ENCODE measurements around the gene CRYBG2.
A peak's percentile ranks its signal among the peaks of the same experiment; 100 is the strongest.
"Not testable (repeated sequence)": the region's sequence is repeated elsewhere in the genome, so short reads cannot be mapped to it uniquely, and the experiment has no call there.

The CRYBG2 gene, protein sequence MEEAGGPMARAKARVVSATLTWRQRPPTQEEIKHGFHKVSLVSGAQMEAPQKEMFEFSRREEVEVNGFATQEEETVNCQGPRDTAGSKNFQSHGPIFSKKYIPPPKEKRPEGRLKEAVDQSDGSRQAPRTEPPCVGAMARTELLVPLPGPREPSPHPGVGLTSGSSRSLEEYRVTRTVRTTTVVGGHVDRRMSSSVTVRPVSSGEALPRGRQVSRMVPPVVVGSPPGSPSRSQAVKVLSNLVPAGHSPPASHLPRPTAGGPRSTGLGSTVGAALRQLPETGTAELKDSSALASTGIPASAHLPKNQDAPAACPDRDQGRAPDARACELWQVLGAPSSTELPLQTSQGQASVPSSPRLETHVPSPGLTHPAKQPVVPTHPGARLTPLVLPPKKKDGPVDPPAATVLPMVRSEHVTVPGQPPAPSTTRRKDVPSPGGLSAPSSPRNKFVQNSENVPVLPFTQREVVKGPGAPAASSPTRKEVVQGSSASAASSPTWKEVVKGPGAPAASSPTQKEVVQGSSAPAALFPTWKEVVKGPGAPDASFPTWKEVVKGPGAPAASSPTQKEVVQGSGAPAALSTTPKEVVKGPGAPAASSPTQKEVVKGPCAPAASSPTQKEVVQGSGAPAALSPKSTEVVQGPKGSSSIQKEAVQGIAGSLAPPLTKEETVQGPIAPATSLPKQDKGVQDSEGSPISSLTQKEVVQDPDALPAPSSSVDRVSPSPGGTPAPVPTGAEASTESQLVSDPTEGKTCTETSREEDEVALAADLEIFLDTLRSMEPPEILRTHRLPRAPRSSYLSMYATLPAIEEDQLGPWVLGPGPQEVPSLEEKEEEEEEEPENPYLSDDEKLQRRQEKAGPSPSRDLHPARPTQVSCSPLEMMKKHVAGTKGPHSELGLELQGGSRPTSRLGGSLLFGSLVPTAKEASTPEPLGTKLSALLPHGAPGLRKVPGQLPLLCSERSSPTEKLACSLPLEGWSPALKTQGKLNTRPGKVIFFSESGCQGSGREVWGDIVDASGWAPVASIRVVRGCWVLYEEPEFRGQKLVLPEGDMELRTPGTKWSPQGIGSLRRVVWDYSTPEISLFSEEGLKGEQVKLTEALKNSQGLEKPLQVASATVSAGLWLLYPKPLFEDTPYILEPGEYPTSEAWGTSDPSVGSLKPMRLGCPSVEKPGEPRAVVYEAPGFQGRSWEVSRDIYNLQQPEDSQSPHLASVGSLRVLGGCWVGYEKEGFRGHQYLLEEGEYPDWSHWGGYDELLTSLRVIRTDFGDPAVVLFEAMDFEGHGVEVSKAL (N-terminal part only)

DNA sequence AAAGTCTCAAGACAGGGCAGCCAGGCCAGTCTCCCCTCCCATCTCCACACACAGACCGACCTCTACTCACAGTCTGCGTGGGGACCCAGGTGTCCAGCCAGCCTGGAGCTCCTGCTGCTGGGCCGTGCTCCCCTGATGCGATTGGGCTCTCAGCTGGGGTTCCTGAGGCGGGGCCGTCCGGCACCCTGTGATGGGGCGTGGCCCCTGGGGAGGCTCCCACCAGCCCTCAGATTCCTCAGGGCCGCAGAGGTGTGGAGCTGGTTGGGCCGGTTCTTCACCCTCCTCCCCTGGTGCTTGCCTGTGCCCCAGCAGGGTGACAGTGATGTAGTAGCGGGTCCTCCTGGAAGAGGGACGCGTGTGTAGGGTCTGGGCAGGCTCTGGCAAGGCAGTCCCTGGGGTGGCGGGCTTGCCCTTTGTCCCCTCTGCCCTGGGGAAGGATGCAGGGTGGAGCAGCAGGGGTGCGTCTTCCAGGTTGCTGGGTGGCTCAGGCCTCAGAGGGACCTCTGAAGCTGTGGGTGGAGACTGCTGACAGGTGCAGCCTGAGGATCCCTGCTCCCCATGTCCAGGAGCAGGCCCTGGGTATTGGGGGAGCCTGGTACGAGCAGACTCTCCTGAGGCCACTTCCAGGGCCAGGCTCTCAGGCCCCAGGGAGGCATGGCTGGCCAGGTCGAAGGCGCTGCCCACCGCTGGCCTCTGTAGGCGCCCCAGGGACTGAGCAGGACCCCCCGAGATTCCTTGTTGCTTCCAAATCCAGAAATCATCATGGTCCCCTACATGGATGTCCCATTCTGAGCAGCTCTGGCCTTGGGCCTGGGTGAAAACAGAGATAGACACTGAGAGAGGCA is at the start of gene CRYBG2:
CRYBG2 (minus strand) TSS at position 155 of the 845 bp plus-strand sequence. CDS start 7,473 bp downstream, outside the sequence.
- DNase-seq (ENCODE audit: low read depth), result no peak

DNA sequence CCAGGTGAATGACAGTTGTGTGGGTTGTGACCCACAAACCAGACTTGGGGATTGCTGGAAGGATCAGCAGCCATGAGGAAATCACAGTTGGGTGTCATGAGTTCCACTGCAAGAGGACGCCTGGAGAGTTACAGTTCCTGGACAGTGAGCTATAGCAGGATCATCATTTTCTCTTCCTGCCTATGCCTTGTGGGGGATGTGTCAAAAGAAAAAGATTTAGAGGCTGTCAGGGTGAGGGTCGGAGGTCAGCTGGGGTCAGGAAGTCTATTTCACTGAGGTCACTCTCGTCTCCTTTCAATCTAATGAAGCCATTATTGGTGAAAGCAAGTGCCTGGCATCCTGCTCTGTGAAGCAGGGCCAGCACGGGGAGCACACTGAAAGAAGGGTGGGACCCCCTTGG is 49.7 kb upstream of the CRYBG2 start:
- DNase-seq (ENCODE audit: low read depth), result no peak

DNA sequence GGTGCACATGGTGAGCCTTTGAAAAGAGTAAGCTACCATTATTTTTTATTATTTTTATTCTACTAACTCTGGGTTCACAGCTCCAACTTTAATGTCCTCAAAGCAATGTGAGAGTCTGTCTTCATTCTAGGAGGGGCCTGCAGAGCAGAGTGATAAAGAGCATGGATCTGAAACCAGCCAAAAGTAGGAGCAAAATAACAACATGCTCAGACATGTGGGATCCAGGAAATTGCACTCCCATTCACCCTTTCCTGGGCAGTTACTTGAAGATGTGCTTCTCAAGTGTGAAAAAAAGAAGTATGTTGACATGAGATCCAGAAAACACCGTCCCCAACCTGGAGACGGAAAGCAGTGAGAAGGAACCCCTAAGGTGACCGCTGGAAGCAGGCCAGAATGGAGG is 48.0 kb upstream of the CRYBG2 start:
- DNase-seq (ENCODE audit: low read depth), result no peak

DNA sequence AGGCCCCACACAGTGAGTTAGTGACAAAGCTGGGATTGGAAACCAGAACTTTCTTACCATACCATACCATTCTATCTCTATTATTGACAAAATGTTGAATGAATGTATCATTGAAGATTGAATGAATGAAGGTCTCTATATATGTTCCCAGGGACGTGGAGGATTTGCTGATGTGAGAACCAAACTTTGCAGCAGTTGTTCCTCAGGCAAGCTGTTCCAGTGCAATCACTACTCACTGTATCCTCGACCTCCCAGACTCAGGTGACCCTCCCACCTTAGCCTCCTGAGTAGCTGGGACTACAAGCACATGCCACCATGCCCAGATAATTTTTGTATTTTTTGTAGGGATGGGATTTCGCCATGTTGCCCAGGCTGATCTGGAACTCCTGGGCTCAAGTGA is 45.1 kb upstream of the CRYBG2 start:
- DNase-seq (ENCODE audit: low read depth), result no peak

DNA sequence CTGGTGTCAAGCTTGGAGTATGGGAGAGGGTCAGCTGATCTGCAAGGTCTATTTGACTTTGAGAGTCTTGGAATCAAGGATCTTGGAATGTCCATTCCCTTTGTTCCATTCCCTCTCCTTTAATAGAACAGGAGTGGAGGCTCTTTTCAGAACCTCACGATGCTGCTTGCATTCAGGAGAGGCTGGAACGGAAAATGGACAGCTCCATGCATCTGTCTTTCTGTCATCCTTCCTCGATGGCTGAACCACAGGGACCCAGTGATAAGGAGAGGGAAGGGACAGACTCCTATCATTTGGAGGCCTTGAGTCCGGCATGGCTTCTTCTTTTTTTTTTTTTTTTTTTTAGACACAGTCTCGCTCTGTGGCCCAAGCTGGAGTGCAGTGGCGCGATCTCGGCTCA is 41.8 kb upstream of the CRYBG2 start:
- no peak for DNase-seq (ENCODE audit: low read depth)

DNA sequence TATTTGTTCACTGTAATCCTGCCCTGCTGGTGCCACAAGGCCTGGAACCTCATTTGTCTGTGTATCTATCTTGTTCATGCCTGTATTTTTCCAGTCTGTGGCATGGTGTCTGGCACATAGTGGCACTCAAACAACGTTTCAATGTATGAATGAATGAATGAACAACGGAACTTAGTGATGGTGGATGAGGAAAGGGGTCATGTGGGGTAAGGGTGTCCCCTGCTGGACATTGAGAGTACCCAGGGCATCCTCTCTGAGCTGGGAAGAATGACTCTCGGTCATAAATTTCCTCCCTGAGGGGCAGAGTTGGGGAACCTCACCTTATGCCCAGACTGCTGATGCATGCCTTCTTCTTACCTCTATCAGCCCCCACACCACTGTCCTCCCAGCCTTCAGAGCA is 37.5 kb upstream of the CRYBG2 start:
- no peak for DNase-seq (ENCODE audit: low read depth)

DNA sequence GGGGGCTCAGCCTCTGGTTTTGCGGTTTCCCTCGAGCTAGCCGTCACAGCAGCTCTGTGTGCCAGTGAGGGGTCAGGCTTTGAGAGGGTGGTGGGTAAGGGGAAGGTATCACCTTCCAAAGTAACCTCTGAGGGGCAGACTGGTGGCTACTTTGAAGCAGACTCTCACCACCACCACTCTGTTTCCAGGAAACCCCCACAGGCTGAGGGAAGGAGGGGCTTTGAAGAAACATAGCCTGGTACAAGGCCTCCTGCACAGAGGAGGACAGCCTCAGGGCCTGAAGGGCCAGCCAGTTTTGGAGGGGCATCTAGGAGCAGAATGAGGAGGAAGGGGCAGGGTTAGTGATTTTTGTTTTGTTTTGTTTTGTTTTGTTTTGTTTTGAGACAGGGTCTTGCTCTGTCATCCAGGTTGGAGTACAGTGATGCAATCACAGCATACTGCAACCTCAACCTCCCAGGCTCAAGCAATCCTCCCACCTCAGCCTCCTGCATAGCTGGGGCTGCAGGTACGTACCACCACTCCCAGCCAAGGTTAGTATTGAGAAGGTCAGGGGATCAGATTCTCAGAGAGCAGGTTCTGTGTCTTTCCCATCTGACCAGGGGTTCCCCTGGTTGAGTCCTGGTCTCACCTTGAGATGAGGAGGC is 35.8 kb upstream of the CRYBG2 start:
- no peak for DNase-seq (ENCODE audit: low read depth)

DNA sequence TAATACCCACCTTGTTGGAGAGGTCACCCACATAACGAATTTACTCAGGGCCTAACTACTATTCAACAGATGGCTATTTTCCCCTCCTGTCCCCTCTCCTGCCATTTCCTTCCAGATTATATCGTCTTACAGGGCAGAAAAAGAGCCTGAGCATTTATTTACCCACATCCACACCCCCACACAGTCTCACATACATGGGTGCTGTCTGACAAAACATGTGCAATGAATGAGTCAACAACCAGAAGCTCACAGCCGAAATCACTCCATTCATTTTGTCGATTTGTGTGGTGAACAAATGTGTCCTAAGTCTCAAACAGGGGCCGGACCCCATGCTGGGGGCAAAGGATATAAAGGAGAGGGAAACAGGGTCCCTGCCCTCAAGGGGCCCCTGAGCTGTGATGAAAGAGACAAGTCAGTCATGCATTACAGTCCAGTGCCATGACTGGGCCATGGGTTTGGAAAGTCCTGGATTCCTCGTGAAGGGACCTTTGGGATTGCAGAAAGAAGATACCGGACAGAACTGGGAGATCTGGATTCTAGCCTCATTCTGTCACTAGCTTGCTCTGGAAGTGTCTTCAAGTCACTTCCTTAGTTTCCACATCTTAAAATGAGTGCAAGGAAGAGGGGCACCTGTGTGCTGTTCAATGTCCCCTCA is 35.0 kb upstream of the CRYBG2 start:
- DNase-seq (ENCODE audit: low read depth), result no peak

DNA sequence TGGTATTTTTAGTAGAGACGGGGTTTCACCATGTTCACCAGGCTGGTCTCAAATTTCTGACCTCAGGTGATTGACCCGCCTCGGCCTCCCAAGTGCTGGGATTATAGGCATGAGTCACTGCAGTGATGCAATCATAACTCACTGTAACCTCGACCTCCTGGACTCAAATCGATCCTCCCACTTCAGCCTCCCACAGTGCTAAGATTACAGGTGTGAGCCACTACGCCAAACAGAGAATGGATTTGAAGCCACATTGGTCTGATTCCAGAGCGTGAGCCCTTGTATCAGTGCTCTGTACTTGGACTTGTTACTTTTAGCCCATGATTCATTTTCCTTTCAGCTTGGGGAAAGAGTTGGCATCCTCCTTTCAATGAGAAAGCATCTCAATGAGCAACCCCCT is 33.5 kb upstream of the CRYBG2 start:
- DNase-seq (ENCODE audit: low read depth), result no peak

DNA sequence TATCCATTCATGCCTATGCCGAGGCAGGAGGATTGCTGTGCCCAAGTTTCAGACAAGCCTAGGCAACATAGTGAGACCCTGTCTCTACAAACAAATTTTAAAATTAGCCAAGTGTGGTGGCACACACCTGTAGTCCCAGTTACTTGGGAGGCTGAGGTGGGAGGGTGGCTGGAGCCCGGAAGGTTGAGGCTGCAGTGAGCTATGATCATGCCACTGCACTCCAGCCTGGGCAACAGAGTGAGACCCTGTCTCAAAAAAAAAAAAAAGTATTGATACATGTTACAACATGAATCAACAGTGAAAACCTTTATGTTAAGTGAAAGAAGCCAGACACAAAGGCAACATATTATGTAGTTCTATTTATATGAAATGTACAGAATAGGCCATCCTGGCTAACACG is 31.1 kb upstream of the CRYBG2 start:
- not testable (repeated sequence) for DNase-seq (ENCODE audit: low read depth)

DNA sequence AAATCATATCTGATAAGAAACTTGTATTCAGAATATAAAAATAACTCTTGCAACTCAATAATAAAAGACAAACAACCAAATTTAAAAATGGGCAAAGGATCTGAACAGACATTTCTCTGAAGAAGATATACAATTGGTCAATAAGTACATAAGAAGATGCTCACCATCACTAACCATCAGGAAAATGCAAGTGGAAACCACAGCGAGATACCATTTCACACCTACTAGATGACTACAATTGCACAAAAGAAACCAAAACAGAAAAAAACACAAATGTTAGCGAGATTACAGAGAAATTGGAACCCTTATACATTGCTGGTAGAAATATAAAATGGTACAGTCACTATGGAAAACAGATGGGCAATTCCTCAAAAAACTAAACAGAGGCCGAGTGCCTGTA is 30.1 kb upstream of the CRYBG2 start:
- DNase-seq (ENCODE audit: low read depth), result no peak

DNA sequence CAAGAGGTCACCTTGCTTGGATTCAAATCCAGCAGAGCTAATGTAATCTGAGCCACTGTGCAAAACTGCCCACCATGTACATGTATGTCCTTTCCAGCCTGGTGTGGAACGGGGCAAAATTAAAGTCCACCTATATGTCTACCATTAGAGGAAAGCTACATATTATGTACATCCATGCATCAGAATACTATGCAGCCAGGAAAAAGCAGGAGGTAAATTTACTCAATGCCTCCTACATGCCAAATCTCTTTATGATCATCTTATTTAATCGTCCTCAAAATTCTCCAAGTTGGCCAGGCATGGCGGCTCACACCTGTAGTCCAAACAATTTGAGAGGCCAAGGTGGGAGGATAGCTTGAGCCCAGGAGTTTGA is 24.9 kb upstream of the CRYBG2 start:
- no peak for DNase-seq (ENCODE audit: low read depth)

DNA sequence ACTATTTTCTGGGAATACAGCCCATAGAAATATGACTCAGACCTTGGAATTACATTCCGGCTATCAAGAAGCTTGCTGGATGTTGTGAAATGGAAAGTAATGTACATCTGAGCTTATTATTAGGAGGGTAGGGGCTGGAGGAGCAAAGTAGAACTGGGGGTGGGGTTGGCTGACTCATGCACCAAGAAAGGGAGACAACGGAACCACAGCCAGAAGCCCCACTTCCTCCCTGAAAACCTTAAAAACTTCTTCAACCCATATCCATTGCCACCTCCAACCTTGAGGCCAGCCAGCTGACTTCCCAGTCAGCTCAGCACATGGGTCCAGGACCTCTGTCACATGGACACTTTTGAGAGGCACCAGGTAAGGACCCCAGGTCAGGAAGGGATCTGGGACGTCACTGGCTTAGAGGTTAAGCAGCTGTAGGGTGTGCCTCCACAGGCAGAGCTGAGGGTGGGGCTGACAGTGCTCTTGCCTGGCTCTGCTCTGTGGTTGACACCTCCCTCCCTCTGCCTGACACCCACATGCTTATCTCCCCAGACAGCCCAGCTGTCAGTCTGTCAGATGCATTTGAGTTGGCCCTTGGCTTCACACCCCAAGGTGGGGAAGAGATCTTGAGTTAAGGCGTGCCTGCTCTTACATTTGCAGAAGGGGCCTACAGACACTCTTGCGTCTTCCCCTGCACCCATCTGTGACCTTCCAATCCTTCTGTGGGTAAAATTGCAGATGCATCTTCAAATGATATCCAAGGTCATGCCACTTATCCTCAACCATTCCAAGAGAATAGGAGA is 24.4 kb upstream of the CRYBG2 start:
- peak; percentile 92 for DNase-seq (ENCODE audit: low read depth)

DNA sequence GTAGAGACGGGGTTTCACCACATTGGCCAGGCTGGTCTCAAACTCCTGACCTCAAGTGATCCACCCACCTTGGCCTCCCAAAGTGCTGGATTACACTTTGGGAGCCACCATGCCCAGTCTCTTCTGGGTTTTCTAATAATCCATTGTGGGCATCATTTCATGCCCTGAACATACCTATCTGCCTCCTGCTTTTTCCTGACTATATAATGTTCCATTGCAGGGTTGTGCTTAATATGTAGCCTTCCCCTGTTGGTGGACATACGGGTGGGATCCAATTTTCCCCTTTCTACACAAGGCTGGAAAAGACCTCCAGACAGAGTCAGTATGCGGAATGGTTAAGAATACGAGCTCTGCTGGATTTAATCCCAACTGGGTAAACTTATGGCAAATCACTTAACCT is 22.1 kb upstream of the CRYBG2 start:
- DNase-seq (ENCODE audit: low read depth), result no peak

DNA sequence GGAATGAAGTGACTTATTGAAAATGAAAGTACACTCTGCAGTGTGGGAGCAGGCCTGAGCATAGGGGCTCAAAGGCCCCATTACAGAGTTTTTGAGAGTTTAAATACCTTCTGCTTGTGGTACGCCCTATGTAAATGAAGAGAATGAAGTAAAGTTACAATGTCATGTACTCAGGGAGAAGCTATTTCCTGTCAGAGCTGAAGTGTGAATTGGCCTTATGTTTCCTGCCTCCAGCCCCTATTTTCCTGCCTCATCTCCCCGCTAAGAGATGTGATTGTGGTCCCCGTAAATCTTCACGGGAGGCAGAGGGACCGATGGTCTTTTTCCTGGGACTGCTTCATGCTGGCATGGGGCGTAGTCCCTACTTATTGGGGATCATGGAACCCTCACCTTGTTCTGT is 21.2 kb upstream of the CRYBG2 start:
- DNase-seq (ENCODE audit: low read depth), result no peak

DNA sequence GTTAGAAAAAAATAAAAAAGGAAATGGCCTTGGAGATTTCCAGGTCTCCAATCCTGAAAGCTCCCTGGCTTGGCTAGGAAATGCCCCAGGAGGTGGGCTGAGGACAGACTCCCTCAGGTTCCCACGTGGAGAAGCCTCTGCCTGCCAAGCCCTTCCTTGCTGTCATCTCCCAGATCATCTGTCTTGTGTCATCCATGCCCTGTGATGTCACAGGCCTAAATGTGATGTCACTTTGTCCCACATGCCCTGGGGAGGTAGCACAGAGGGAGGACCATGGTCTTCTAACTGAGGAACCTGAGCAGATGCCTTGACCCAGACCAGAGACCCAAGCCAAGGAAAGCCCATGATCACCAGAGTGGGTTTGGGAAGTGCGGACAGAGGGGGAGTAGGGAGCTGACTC is 20.4 kb upstream of the CRYBG2 start:
- DNase-seq (ENCODE audit: low read depth), result not testable (repeated sequence)

DNA sequence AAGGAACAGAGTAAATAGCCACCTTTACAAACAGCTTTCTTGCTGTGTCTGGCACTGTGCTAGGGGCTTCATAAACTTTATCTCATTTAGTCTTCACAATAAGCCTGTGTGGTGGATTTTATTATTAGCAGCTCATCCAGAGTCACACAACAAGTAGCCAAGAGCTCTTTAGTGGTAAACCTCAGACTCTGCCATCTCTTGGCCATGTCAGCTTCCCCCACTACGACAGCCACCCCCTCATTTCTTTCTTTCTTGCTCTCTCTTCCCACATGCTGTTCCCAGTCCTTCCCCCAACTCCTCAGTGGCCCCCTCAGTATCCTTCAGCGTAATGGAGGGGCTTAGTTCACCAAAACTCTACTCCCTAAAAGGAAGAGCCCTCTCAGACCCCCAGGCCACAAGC is 19.9 kb upstream of the CRYBG2 start:
- DNase-seq (ENCODE audit: low read depth), result no peak

DNA sequence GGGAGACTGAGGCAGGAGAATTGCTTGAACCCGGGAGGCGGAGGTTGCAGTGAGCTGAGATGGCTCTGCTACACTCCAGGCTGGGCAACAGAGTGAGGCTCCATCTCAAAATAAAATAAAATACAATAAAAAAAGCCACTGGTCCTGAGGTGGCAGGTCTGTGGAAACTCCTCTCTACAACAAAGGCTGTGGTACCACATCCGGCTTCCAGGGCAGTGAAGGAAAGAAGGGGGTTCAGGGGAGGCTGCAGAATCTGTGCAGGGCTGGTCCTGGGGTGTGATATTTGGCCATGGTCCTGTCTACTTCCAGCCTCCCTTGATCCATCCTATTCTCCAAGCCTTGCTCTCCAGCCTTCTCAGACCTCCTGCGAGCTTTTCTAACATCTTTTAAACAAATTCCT is 19.4 kb upstream of the CRYBG2 start:
- DNase-seq (ENCODE audit: low read depth), result no peak

DNA sequence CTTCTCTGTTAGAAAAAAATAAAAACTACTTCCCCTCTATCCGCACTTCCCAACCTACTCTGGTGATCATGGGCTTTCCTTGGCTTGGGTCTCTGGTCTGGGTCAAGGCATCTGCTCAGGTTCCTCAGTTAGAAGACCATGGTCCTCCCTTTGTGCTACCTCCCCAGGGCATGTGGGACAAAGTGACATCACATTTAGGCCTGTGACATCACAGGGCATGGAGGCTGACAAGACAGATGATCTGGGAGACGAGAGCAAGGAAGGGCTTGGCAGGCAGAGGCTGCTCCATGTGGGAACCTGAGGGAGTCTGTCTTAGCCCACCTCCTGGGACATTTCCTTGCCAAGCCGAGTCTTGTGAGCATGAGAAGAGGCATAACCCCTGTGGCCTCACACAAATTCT is 18.7 kb upstream of the CRYBG2 start, which contains the start of gene ZNF683:
ZNF683 (minus strand) TSS at position 140 of the 400 bp plus-strand sequence. CDS start 4,179 bp downstream, outside the sequence.
- DNase-seq (ENCODE audit: low read depth), result not testable (repeated sequence)

Data from GM04503 (cell line).